ENCODE results near the gene LCP1.
A peak's percentile ranks its signal among the peaks of the same experiment; 100 is the strongest.

LCP1 gene

DNA sequence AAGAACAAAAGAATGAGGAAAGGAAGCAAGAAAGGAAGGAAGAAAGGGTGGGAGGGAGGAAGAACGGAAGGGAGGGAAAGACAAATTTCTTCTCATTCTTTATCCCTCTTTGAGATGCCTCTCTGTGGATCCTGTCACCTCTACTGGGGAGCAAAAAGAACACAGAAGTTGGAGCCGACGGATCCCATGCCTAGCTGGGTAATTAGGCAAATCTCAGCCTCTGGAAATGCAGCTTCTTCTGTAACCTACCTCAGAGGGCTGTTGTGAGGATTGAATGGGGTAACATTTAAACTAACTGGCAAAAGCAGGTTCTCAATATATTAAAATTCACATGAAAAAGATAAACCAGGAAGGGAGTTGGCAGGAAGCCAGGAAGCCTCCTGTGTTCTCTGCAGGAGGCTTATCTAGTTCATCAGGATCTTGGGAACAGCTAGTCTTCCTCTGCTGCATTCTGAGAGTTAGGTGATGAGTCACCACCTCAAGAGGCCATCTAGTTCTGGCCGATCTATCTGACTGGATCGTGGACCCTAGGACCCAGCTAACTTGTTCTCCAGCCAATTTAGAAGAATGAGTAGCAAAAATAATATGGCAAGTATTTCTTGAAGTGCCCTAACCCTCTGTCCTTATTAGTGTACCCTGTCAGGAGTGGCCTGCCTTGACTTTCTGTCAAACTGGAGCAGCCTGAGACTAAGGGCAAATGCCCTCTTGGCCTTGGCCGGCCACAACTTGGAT, 61.9 kb downstream of the LCP1 start (continued):
- TF ChIP-seq, protein P1, sequence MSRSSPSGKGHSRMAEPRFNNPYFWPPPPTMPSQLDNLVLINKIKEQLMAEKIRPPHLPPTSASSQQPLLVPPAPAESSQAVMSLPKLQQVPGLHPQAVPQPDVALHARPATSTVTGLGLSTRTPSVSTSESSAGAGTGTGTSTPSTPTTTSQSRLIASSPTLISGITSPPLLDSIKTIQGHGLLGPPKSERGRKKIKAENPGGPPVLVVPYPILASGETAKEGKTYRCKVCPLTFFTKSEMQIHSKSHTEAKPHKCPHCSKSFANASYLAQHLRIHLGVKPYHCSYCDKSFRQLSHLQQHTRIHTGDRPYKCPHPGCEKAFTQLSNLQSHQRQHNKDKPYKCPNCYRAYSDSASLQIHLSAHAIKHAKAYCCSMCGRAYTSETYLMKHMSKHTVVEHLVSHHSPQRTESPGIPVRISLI (tag by site-specific recombination; IDR thresholded peaks at IDR 0.05), result no peak

DNA sequence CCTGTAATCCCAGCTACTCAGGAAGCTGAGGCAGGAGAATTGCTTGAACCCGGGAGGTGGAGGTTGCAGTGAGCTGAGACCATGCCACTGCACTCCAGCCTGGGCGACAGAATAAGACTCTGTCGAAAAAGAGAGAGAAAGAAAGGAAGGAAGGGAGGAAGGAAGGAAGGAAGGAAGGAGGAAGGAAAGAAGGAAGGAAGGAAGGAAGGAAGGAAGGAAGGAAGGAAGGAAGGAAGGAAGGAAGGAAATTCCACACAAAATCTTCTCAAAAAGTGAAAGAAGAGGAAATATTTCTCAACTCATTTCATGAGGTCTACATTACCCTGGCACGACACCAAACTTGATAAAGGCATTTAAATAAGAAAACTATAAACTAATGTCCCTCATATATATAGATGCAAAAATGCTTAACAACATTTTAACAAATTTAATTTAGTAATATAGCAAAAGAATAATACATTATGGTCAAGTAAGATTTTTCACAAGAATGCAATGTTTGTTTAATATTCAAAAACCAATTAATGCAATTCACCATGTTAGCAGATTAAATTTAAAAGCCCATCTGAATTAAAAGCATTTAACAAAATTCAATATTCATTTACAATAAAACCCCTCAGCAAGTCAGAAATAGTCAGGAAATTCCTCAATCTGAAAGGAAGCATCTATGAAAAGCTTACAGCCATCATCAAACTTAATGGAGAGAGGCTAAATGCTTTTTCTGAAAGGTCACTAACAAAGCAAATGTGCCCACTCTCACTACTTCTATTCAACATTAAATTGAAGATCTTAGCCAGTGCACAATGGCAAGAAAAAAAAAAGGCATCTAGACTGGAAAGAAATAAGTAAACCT, 65.1 kb downstream of the LCP1 start:
- ChIA-PET CTCF (no interaction called here), POLR2A (no interaction called here)
- Histone ChIP-seq H3K9me3 (ENCODE audit: control insufficient read depth, insufficient read depth, low read depth, low read length) (no peaks in the 10 kb centered on the region), H3K4me3 (ENCODE audit: low read depth, low read length) (no peak overlapping the region), H3K27ac (ENCODE audit: extremely low read depth, low read depth, low read length) (no peak overlapping the region), H3K36me3 (ENCODE audit: control insufficient read depth in 2 of 2, insufficient read depth in 1 of 2, low read length in 2 of 2) (no peaks in the 10 kb centered on the region), H3K4me1 (ENCODE audit: control insufficient read depth, insufficient read depth, low read length) (peaks cover 3% of the 10 kb centered on the region; the same call in 1 of the 2 replicates)
- TF ChIP-seq ZNF366 (tag by site-specific recombination; conservative IDR thresholded peaks at IDR 0.05) (peak; percentile 86), ZNF48 (tag by site-specific recombination; IDR thresholded peaks at IDR 0.05) (no peak)

DNA sequence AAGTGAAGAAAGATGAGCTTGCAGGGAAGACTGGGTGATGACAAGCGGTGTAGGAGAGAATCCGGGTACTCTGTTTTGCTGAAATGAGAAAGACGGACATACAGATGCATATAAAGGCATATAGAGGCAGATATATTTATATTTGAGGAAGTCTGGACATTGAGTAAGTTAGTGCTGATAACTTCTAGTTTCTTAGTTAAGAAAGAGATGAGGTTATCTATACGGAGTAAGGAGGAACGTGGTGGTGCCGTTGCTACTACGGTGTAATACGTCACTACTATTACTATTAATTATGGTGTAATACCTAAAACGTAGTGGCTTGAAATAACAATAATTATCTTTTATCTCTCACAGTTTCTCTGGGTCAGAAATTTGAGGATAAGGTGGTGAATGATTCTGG, 67.4 kb downstream of the LCP1 start:
- ChIA-PET CTCF (interaction anchor here (1.0 kb wide), 1 partner anchor 59 kb away, joined by 3 read pairs; no protein-coding TSS in a partner anchor), POLR2A (no interaction called here)
- H3K27ac ChIP-seq (ENCODE audit: extremely low read depth, low read depth, low read length), result no peak overlapping the region
- TF ChIP-seq ZNF366 (tag by site-specific recombination; conservative IDR thresholded peaks at IDR 0.05) (no peak), ZNF292 (tag by site-specific recombination; IDR thresholded peaks at IDR 0.05; ENCODE audit: borderline replicate concordance, low read depth) (no peak), ZNF501 (tag by site-specific recombination; IDR thresholded peaks at IDR 0.05) (no peak), ZNF76 (tag by site-specific recombination; IDR thresholded peaks at IDR 0.05; ENCODE audit: borderline replicate concordance, low read depth) (no peak), ZNF544 (tag by site-specific recombination; IDR thresholded peaks at IDR 0.05) (no peak), ZFHX2 (tag by site-specific recombination; conservative IDR thresholded peaks at IDR 0.05) (no peak), ZNF658 (tag by site-specific recombination; IDR thresholded peaks at IDR 0.05) (no peak), RBAK (tag by site-specific recombination; IDR thresholded peaks at IDR 0.05) (no peak), ZNF214 (tag by site-specific recombination; IDR thresholded peaks at IDR 0.05; ENCODE audit: borderline replicate concordance) (no peak), KLF10 (tag by site-specific recombination; IDR thresholded peaks at IDR 0.05) (no peak)
- TF ChIP-seq, protein P2, sequence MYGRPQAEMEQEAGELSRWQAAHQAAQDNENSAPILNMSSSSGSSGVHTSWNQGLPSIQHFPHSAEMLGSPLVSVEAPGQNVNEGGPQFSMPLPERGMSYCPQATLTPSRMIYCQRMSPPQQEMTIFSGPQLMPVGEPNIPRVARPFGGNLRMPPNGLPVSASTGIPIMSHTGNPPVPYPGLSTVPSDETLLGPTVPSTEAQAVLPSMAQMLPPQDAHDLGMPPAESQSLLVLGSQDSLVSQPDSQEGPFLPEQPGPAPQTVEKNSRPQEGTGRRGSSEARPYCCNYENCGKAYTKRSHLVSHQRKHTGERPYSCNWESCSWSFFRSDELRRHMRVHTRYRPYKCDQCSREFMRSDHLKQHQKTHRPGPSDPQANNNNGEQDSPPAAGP (tag by site-specific recombination; IDR thresholded peaks at IDR 0.05), result no peak
- TF ChIP-seq, protein P3, sequence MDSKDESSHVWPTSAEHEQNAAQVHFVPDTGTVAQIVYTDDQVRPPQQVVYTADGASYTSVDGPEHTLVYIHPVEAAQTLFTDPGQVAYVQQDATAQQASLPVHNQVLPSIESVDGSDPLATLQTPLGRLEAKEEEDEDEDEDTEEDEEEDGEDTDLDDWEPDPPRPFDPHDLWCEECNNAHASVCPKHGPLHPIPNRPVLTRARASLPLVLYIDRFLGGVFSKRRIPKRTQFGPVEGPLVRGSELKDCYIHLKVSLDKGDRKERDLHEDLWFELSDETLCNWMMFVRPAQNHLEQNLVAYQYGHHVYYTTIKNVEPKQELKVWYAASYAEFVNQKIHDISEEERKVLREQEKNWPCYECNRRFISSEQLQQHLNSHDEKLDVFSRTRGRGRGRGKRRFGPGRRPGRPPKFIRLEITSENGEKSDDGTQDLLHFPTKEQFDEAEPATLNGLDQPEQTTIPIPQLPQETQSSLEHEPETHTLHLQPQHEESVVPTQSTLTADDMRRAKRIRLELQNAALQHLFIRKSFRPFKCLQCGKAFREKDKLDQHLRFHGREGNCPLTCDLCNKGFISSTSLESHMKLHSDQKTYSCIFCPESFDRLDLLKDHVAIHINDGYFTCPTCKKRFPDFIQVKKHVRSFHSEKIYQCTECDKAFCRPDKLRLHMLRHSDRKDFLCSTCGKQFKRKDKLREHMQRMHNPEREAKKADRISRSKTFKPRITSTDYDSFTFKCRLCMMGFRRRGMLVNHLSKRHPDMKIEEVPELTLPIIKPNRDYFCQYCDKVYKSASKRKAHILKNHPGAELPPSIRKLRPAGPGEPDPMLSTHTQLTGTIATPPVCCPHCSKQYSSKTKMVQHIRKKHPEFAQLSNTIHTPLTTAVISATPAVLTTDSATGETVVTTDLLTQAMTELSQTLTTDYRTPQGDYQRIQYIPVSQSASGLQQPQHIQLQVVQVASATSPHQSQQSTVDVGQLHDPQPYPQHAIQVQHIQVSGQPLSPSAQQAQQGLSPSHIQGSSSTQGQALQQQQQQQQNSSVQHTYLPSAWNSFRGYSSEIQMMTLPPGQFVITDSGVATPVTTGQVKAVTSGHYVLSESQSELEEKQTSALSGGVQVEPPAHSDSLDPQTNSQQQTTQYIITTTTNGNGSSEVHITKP (tag by site-specific recombination; IDR thresholded peaks at IDR 0.05), result no peak
- no peak overlapping the region for H3K4me3 ChIP-seq (ENCODE audit: low read depth, low read length)
- no peaks in the 10 kb centered on the region for H3K9me3 ChIP-seq (ENCODE audit: control insufficient read depth, insufficient read depth, low read depth, low read length)
- no peaks in the 10 kb centered on the region for H3K4me1 ChIP-seq (ENCODE audit: control insufficient read depth, insufficient read depth, low read length)
- no peaks in the 10 kb centered on the region for H3K36me3 ChIP-seq (ENCODE audit: control insufficient read depth in 2 of 2, insufficient read depth in 1 of 2, low read length in 2 of 2)
